ENCODE data around the gene ITGA1. TPM values are rescaled to one million over a fixed set of nuclear protein-coding genes. Genes with fewer than 3 reads are reported as not detected.

The ITGA1 gene
- total RNA-seq, 2 donors from 2014 or later, result 0.33 to 3.5 TPM

- Mint-ChIP-seq H3K27me3 (ENCODE audit: insufficient read depth) (no peaks in the 10 kb centered on the region), H3K4me3 (no peak overlapping the region), H3K4me1 (no peaks in the 10 kb centered on the region), H3K27ac (no peak overlapping the region), H3K36me3 (ENCODE audit: low read depth) (no peaks in the 10 kb centered on the region), H3K9me3 (no peaks in the 10 kb centered on the region)
- Histone ChIP-seq H3K4me1 (ENCODE audit: control insufficient read depth, insufficient read depth, low read length) (no peaks in the 10 kb centered on the region), H3K9ac (ENCODE audit: extremely low read depth, low read length, poor library complexity, severe bottlenecking) (no peak overlapping the region), H3K27me3 (ENCODE audit: control insufficient read depth, insufficient read depth, low read length, poor library complexity, severe bottlenecking) (no peaks in the 10 kb centered on the region), H3K36me3 (ENCODE audit: control insufficient read depth, insufficient read depth, low read length) (no peaks in the 10 kb centered on the region), H3K4me3 (ENCODE audit: low read length) (no peak overlapping the region), H3K9me3 (ENCODE audit: control insufficient read depth, low read length) (no peaks in the 10 kb centered on the region), H3K27ac (ENCODE audit: low read depth, low read length) (no peak overlapping the region)
- TF ChIP-seq CTCF (conservative IDR thresholded peaks at IDR 0.05), result no peak
- 96 to 100% methylated on average over 1 to 4 of the region's 4 CpGs for WGBS, 2 experiments (ENCODE audit: insufficient coverage in 1 of 2, insufficient read length in 1 of 2)
- DNase-seq, result no peak
Measured at GRCh38 chr5:52945040-52945439, 157.3 kb downstream of the ITGA1 start.

GRCh38 chr5:52947208-52947607, 159.5 kb downstream of the ITGA1 start:
- no peak for TF ChIP-seq CTCF (conservative IDR thresholded peaks at IDR 0.05)
- H3K27ac ChIP-seq (ENCODE audit: low read depth, low read length), result no peak overlapping the region
- Mint-ChIP-seq H3K4me1 (no peaks in the 10 kb centered on the region), H3K27me3 (ENCODE audit: insufficient read depth) (no peaks in the 10 kb centered on the region), H3K27ac (no peak overlapping the region), H3K36me3 (ENCODE audit: low read depth) (no peaks in the 10 kb centered on the region), H3K4me3 (no peak overlapping the region), H3K9me3 (no peaks in the 10 kb centered on the region)
- no peaks in the 10 kb centered on the region for H3K9me3 ChIP-seq (ENCODE audit: control insufficient read depth, low read length)
- DNase-seq, result no peak
- H3K27me3 ChIP-seq (ENCODE audit: control insufficient read depth, insufficient read depth, low read length, poor library complexity, severe bottlenecking), result no peaks in the 10 kb centered on the region
- H3K9ac ChIP-seq (ENCODE audit: extremely low read depth, low read length, poor library complexity, severe bottlenecking), result no peak overlapping the region
- no peaks in the 10 kb centered on the region for H3K4me1 ChIP-seq (ENCODE audit: control insufficient read depth, insufficient read depth, low read length)
- no peak overlapping the region for H3K4me3 ChIP-seq (ENCODE audit: low read length)
- H3K36me3 ChIP-seq (ENCODE audit: control insufficient read depth, insufficient read depth, low read length), result no peaks in the 10 kb centered on the region
- WGBS, 2 experiments (ENCODE audit: insufficient coverage in 1 of 2, insufficient read length in 1 of 2), result 96 to 100% methylated on average over 2 to 3 of the region's 4 CpGs

- H3K27me3 ChIP-seq (ENCODE audit: control insufficient read depth, insufficient read depth, low read length, poor library complexity, severe bottlenecking), result no peaks in the 10 kb centered on the region
- Mint-ChIP-seq H3K4me3 (no peak overlapping the region), H3K9me3 (no peaks in the 10 kb centered on the region), H3K27me3 (ENCODE audit: insufficient read depth) (no peaks in the 10 kb centered on the region), H3K27ac (no peak overlapping the region), H3K36me3 (ENCODE audit: low read depth) (no peaks in the 10 kb centered on the region), H3K4me1 (no peaks in the 10 kb centered on the region)
- no peaks in the 10 kb centered on the region for H3K9me3 ChIP-seq (ENCODE audit: control insufficient read depth, low read length)
- no peaks in the 10 kb centered on the region for H3K4me1 ChIP-seq (ENCODE audit: control insufficient read depth, insufficient read depth, low read length)
- H3K4me3 ChIP-seq (ENCODE audit: low read length), result no peak overlapping the region
- DNase-seq, result no peak
- TF ChIP-seq CTCF (conservative IDR thresholded peaks at IDR 0.05), result no peak
- no peak overlapping the region for H3K27ac ChIP-seq (ENCODE audit: low read depth, low read length)
- H3K9ac ChIP-seq (ENCODE audit: extremely low read depth, low read length, poor library complexity, severe bottlenecking), result no peak overlapping the region
- no peaks in the 10 kb centered on the region for H3K36me3 ChIP-seq (ENCODE audit: control insufficient read depth, insufficient read depth, low read length)
Measured at GRCh38 chr5:52947851-52948250, 160.1 kb downstream of the ITGA1 start.
